Thymus (tissue), 11 donors: ENCODE results near the gene FSTL5. TPM values are rescaled to one million over a fixed set of nuclear protein-coding genes. Genes with fewer than 3 reads are reported as not detected.

ENCODE experiments used
- DNase-seq, 9 donors: peaks; one replicate each; pipeline ENCODE4 v3.0.0-alpha.2; 2013; ENCODE audit warnings: low spot score in 9 of 9, low read depth in 6 of 9, missing footprints in 1 of 9
- H3K27ac ChIP-seq, 2 donors: one replicate each; pipeline ENCODE4 v1.5.1; 2013; ENCODE audit warnings: control low read depth in 1 of 2, low read depth in 1 of 2, low read length in 1 of 2, mild to moderate bottlenecking in 1 of 2, moderate library complexity in 1 of 2
- H3K27me3 ChIP-seq, 2 donors: one replicate each; pipeline ENCODE4 v1.5.1; 2013; ENCODE audit warnings: low read length in 1 of 2; ENCODE audit not compliant: control insufficient read depth in 2 of 2, insufficient read depth in 1 of 2
- H3K36me3 ChIP-seq, 2 donors: one replicate each; pipeline ENCODE4 v1.5.1; 2013; ENCODE audit warnings: low read length in 1 of 2, mild to moderate bottlenecking in 1 of 2, moderate library complexity in 1 of 2; ENCODE audit not compliant: control insufficient read depth in 2 of 2, insufficient read depth in 2 of 2
- H3K4me1 ChIP-seq, 2 donors: one replicate each; pipeline ENCODE4 v1.5.1; 2013; ENCODE audit warnings: low read length in 2 of 2; ENCODE audit not compliant: control insufficient read depth in 2 of 2, insufficient read depth in 2 of 2
- H3K4me3 ChIP-seq, 2 donors: one replicate each; pipeline ENCODE4 v1.5.1; 2013; ENCODE audit warnings: low read length in 2 of 2, control low read depth in 1 of 2, mild to moderate bottlenecking in 1 of 2
- H3K9me3 ChIP-seq, 2 donors: one replicate each; pipeline ENCODE4 v1.5.1; 2013; ENCODE audit warnings: low read length in 1 of 2, mild to moderate bottlenecking in 1 of 2; ENCODE audit not compliant: control insufficient read depth in 2 of 2, insufficient read depth in 1 of 2
- WGBS: extraction: QIAGEN DNeasy Blood & Tissue Kit; methylation state at CpG from one replicate; pipeline ENCODE4 v1.1.7; 2013; 5-methylcytosine and 5-hydroxymethylcytosine counted together
- polyA plus RNA-seq: library from polyadenylated mRNA; stranded (reverse); fragments of 200-250 nt; gene quantifications from one replicate; pipeline ENCODE4 v1.2.3, GENCODE V29; 2013
- total RNA-seq: library from RNA; stranded (reverse); fragments of 120-200 nt; gene quantifications from one replicate; pipeline ENCODE4 v1.2.4, GENCODE V29; 2013
- donor health status: healthy.

FSTL5 gene
- total and polyA plus RNA-seq, 2 donors, result 0.05 to 0.07 TPM

GRCh38 chr4:162046135-162046534 is 117.7 kb downstream of the FSTL5 start:
- H3K9me3 ChIP-seq, result no peaks in the 10 kb centered on the region
- no peaks in the 10 kb centered on the region for H3K4me1 ChIP-seq
- no peak overlapping the region for H3K4me3 ChIP-seq
- H3K36me3 ChIP-seq, result no peaks in the 10 kb centered on the region
- DNase-seq, result no peak
- no peak overlapping the region for H3K27ac ChIP-seq
- 84% methylated on average over 4 of the region's 4 CpGs for WGBS
- no peaks in the 10 kb centered on the region for H3K27me3 ChIP-seq

DNA sequence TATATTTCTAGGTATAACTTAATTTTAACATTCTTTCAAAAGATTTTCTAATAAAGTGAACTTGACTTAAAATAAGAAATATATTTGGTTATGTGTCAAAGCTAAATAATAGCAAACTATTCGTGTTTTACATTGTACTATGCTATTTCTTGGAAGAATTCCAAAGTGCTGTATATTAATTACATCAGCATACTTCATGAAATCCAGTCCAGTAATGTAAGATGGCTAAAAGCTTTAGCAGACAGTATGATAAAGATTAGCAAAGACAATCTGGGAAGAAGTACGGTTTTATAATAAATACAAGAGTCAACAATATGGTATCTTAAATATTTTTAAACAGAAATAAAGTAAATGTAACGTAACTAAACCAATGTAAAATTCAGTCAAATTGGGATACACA is 125.7 kb downstream of the FSTL5 start:
- Histone ChIP-seq H3K4me3 (no peak overlapping the region), H3K36me3 (no peaks in the 10 kb centered on the region), H3K27ac (no peak overlapping the region), H3K27me3 (no peaks in the 10 kb centered on the region), H3K4me1 (no peaks in the 10 kb centered on the region), H3K9me3 (no peaks in the 10 kb centered on the region)
- WGBS, result 80% methylated on average over 3 of the region's 3 CpGs
- no peak for DNase-seq

DNA sequence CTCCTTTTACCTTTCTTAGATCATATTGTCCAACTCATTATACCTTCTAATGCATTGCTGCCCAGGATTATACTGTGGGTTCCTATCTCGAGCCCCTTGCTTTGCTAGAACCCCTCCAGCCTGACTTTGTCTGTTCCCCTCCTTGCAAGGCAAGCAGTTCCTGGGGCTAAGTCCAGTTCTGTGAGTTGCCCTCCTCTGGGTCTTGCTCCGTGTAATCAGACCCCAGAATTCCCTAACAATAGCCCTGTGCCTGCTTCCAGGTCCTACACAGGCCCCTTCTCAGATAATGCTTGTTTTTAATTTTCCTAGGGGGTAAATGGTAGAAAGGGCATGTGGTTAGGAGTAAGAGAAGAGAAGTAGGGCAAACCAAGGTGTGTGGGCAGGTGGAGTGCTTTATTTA is 145.9 kb downstream of the FSTL5 start:
- DNase-seq, result no peak
- no peaks in the 10 kb centered on the region for H3K9me3 ChIP-seq
- H3K27ac ChIP-seq, result no peak overlapping the region
- H3K36me3 ChIP-seq, result no peaks in the 10 kb centered on the region
- H3K27me3 ChIP-seq, result no peaks in the 10 kb centered on the region
- H3K4me3 ChIP-seq, result no peak overlapping the region
- H3K4me1 ChIP-seq, result no peaks in the 10 kb centered on the region
- 49% methylated on average over 2 of the region's 2 CpGs for WGBS

GRCh38 chr4:162016991-162017390 is 146.8 kb downstream of the FSTL5 start:
- no peaks in the 10 kb centered on the region for H3K9me3 ChIP-seq
- H3K27ac ChIP-seq, result no peak overlapping the region
- H3K36me3 ChIP-seq, result no peaks in the 10 kb centered on the region
- no peak for DNase-seq
- H3K4me1 ChIP-seq, result no peaks in the 10 kb centered on the region
- WGBS, result 94% methylated on average over 2 of the region's 2 CpGs
- no peak overlapping the region for H3K4me3 ChIP-seq
- H3K27me3 ChIP-seq, result no peaks in the 10 kb centered on the region

DNA sequence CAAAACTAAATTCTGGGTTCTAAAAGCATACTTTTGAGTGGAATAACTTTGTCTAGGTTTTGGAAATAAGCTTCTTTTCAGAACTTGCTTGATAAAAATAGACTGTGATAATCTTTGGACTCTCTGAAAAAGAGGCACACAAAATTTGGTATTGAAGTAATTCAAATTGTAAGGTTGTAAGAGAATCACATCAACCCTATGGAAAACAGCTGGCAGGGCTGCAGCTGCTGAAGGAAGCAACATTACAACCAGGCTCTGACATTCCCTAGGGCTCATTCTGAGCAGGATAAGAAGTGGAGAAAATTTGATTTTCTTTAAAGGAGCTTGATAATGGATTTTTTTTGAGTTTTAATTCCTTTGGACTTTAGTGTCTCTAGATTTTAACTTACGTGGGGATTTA is 147.6 kb downstream of the FSTL5 start:
- H3K27ac ChIP-seq, result no peak overlapping the region
- no peaks in the 10 kb centered on the region for H3K4me1 ChIP-seq
- H3K9me3 ChIP-seq, result no peaks in the 10 kb centered on the region
- DNase-seq, result no peak
- WGBS, result 0% methylated on average over 1 of the region's 1 CpG
- H3K4me3 ChIP-seq, result no peak overlapping the region
- H3K27me3 ChIP-seq, result no peaks in the 10 kb centered on the region
- no peaks in the 10 kb centered on the region for H3K36me3 ChIP-seq

- H3K4me1 ChIP-seq, result no peaks in the 10 kb centered on the region
- no peaks in the 10 kb centered on the region for H3K9me3 ChIP-seq
- H3K27me3 ChIP-seq, result no peaks in the 10 kb centered on the region
- WGBS, result 58% methylated on average over 3 of the region's 3 CpGs
- H3K4me3 ChIP-seq, result no peak overlapping the region
- H3K36me3 ChIP-seq, result no peaks in the 10 kb centered on the region
- no peak for DNase-seq
- H3K27ac ChIP-seq, result no peak overlapping the region
Observed at GRCh38 chr4:162015090-162015489, 148.7 kb downstream of the FSTL5 start.

DNA sequence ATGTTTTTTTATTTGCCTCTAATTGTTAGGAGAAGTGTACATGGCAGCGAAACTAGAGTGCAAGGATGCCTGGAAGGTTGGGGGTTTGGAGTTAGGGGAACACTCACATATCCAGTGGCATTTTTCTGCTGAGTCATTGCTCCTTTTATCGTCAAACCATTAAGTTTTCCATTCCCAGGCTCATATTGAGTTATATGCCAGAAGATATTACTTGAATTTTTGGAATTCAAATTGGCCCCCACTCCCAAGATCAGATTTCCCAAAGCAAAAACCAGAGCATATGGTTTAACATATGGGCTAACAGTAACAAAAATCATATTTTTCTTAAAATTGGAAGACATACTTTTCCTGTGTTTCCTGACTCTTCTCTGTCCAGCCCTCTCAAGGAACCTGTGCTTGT is 152.7 kb downstream of the FSTL5 start:
- H3K4me1 ChIP-seq, result no peaks in the 10 kb centered on the region
- WGBS, result 80% methylated on average over 2 of the region's 2 CpGs
- DNase-seq, result no peak
- no peaks in the 10 kb centered on the region for H3K27me3 ChIP-seq
- H3K4me3 ChIP-seq, result no peak overlapping the region
- H3K36me3 ChIP-seq, result no peaks in the 10 kb centered on the region
- H3K27ac ChIP-seq, result no peak overlapping the region
- H3K9me3 ChIP-seq, result no peaks in the 10 kb centered on the region

- no peaks in the 10 kb centered on the region for H3K36me3 ChIP-seq
- WGBS, result 61% methylated on average over 2 of the region's 2 CpGs
Observed at GRCh38 chr4:162010362-162010761, 153.4 kb downstream of the FSTL5 start.

GRCh38 chr4:161992317-161992716 is 171.5 kb downstream of the FSTL5 start:
- no peak overlapping the region for H3K27ac ChIP-seq
- H3K4me1 ChIP-seq, result no peaks in the 10 kb centered on the region
- H3K9me3 ChIP-seq, result no peaks in the 10 kb centered on the region
- DNase-seq, result no peak
- no peaks in the 10 kb centered on the region for H3K27me3 ChIP-seq
- no peaks in the 10 kb centered on the region for H3K36me3 ChIP-seq
- no peak overlapping the region for H3K4me3 ChIP-seq
- 96% methylated on average over 7 of the region's 7 CpGs for WGBS

More at GRCh38 chr4:162010362-162010761, 153.4 kb downstream of the FSTL5 start:
- Histone ChIP-seq H3K4me1 (no peaks in the 10 kb centered on the region), H3K4me3 (no peak overlapping the region), H3K27me3 (no peaks in the 10 kb centered on the region), H3K27ac (no peak overlapping the region), H3K9me3 (no peaks in the 10 kb centered on the region)
- no peak for DNase-seq

GRCh38 chr4:161991811-161992210 is 172.0 kb downstream of the FSTL5 start:
- WGBS, result 88% methylated on average over 5 of the region's 5 CpGs
- no peak overlapping the region for H3K4me3 ChIP-seq
- no peaks in the 10 kb centered on the region for H3K27me3 ChIP-seq
- no peaks in the 10 kb centered on the region for H3K36me3 ChIP-seq
- no peaks in the 10 kb centered on the region for H3K9me3 ChIP-seq
- H3K4me1 ChIP-seq, result no peaks in the 10 kb centered on the region
- no peak overlapping the region for H3K27ac ChIP-seq
- no peak for DNase-seq
